ENCODE data around the gene PDCD1. TPM values are rescaled to one million over a fixed set of nuclear protein-coding genes. Genes with fewer than 3 reads are reported as not detected.
A peak's percentile ranks its signal among the peaks of the same experiment; 100 is the strongest.

PDCD1 gene
- total RNA-seq, 2 experiments from 2014 or later: 19.4 to 20.3 TPM

DNA sequence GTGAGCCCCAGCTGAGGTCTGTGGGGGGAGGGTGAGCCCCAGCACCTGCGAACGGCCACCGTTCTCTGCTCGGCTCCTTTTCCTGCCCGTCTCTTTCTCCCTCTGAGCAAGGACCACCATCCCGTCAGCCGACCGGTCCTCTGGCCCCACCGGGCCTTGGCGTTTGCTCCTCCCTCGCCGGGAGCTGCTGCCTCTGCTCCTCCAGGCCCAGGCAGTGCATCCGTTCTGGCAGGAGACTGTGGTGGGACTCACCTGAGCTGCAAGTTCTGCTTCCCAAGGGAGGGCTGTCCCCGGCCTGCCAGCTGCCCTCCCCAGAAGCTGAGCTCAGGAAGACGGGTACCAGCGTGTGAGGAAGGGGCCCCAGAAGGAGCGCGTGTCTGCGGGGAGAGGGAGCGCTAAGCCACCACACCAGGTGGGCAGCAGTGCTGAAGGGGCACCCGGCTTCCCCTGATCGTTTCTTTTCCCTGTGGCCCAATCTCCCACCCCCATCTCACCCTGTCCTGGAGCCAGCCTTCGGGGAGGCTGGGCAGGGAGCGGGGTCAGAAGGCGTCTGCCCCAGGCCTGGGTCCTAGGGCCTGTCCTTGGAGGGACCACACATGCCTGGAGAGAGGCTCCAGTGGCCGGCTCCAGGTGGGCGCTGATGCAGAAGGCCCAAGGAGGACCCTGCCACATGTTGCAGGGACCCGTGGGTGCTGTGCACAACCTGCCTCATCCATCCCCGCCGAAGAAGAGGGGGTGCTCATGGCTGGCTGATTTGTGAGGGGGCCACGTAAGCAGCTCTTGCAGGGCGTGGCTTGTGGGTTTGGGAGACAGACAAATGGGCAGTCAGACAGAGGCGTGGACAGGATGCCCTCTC lies 8.3 kb upstream of the PDCD1 start:
- Mint-ChIP-seq H3K27me3 (peaks cover 16% of the 10 kb centered on the region), H3K9me3 (peaks cover 10% of the 10 kb centered on the region), H3K4me1 (ENCODE audit: low read depth) (peaks cover 76% of the 10 kb centered on the region), H3K27ac (no peak overlapping the region), H3K4me3 (no peak overlapping the region), H3K36me3 (ENCODE audit: low read depth) (peaks cover 3% of the 10 kb centered on the region)
- no peak for ATAC-seq
- intact Hi-C loops (cut with micrococcal nuclease): loop anchor here (10.0 kb wide), 1 partner anchor 132 kb away; the partner anchor contains the start of gene D2HGDH
- POLR2A ChIA-PET: interaction anchor here (0.9 to 3.1 kb wide), 5 partner anchors 11 to 132 kb away, joined by 3 to 11 read pairs (median 8); partner anchors contain the start of gene D2HGDH
- CTCF ChIA-PET: interaction anchor here (0.7 to 3.7 kb wide), 5 partner anchors 11 to 133 kb away, joined by 3 to 62 read pairs (median 5); partner anchors contain the start of gene D2HGDH
- TF ChIP-seq, protein P1, sequence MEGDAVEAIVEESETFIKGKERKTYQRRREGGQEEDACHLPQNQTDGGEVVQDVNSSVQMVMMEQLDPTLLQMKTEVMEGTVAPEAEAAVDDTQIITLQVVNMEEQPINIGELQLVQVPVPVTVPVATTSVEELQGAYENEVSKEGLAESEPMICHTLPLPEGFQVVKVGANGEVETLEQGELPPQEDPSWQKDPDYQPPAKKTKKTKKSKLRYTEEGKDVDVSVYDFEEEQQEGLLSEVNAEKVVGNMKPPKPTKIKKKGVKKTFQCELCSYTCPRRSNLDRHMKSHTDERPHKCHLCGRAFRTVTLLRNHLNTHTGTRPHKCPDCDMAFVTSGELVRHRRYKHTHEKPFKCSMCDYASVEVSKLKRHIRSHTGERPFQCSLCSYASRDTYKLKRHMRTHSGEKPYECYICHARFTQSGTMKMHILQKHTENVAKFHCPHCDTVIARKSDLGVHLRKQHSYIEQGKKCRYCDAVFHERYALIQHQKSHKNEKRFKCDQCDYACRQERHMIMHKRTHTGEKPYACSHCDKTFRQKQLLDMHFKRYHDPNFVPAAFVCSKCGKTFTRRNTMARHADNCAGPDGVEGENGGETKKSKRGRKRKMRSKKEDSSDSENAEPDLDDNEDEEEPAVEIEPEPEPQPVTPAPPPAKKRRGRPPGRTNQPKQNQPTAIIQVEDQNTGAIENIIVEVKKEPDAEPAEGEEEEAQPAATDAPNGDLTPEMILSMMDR (IDR thresholded peaks at IDR 0.05): no peak
- peak; percentile 36 for DNase-seq

DNA sequence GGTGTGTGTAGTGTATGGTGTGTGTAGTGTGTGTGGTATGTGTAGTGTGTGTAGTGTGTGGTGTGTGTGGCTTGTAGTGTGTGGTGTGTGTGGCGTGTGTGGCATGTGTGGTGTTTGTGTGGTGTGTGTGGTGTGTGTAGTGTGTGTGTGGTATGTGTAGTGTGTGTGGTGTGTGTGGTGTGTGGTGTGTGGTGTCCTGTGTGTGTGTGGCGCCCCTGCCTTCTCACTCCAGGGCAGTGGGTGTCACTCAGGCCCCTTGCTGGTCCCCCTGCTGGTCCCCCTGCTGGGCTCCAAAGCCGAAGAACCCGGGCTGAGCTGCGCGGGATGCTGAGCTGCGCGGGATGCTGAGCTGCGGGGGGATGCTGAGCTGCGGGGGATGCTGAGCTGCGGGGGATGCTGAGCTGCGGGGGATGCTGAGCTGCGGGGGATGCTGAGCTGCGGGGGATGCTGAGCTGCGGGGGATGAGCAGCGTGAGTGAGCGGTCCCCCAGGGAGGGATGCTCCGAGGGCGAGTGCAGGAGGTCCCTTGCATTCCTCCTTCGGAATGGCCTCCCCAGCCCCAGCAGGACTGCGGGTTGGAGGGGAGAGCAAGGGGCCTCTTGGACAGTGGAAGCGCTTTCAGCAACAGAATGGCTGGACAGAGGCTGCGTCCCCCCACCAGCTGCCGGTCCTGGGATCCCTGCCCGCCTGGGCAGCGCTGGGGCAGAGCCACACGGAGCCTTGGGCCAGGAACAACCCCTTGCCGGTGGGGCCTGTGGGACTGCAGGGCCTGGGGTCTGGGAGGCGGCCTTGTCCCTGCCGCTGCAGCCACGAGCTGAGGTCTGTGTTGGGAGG lies 7.5 kb upstream of the PDCD1 start:
- no peak overlapping the region for H3K27ac Mint-ChIP-seq
- peaks cover 21% of the 10 kb centered on the region for H3K27me3 Mint-ChIP-seq
- peaks cover 5% of the 10 kb centered on the region for H3K36me3 Mint-ChIP-seq (ENCODE audit: low read depth)
- TF ChIP-seq, protein P1 (IDR thresholded peaks at IDR 0.05): no peak
- peaks cover 10% of the 10 kb centered on the region for H3K9me3 Mint-ChIP-seq
- intact Hi-C loops (cut with micrococcal nuclease): loop anchor here (10.0 kb wide), 1 partner anchor 131 kb away; the partner anchor contains the start of gene D2HGDH
- DNase-seq (peak; percentile 58), ATAC-seq (no peak)
- ChIA-PET POLR2A (interaction anchor here (0.7 to 3.1 kb wide), 3 partner anchors 15 to 135 kb away, joined by 3 to 8 read pairs (median 3); no protein-coding TSS in a partner anchor), CTCF (interaction anchor here (1.8 to 3.7 kb wide), 2 partner anchors 12 to 127 kb away, joined by 5 to 62 read pairs; no protein-coding TSS in a partner anchor)
- H3K4me1 Mint-ChIP-seq (ENCODE audit: low read depth): peaks cover 80% of the 10 kb centered on the region
- no peak overlapping the region for H3K4me3 Mint-ChIP-seq

DNA sequence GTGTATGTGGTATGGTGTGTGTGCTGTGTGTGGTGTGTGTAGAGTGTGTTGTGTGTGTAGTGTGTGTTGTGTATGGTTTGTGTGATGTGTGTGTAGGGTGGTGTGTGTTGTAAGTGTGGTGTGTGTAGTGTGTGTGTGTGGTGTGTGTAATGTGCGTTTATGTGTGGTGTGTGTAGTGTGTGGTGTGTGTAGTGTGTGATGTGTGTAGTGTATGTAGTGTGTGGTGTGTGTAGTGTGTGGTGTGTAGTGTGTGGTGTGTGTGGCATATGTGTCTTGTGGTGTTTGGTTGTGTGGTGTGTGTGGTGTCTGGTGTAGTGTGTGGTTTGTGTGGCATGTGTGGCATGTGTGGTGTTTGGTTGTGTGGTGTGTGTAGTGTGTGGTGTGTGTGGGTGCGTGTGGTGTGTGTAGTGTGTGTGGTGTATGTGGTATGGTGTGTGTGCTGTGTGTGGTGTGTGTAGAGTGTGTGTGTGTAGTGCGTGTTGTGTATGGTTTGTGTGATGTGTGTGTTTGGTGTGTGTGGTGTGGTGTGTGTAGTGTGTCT lies 6.8 kb upstream of the PDCD1 start:
- CTCF ChIA-PET: no interaction called here
- DNase-seq (no peak), ATAC-seq (no peak)
- H3K4me3 Mint-ChIP-seq: no peak overlapping the region
- peaks cover 10% of the 10 kb centered on the region for H3K9me3 Mint-ChIP-seq
- TF ChIP-seq, protein P1 (IDR thresholded peaks at IDR 0.05): no peak
- intact Hi-C loops (cut with micrococcal nuclease): loop anchor here (10.0 kb wide), 1 partner anchor 131 kb away; the partner anchor contains the start of gene D2HGDH
- peaks cover 22% of the 10 kb centered on the region for H3K27me3 Mint-ChIP-seq
- H3K27ac Mint-ChIP-seq: peak overlapping the region; percentile 15
- POLR2A ChIA-PET: interaction anchor here (3.1 kb wide), 1 partner anchor 21 kb away, joined by 8 read pairs; no protein-coding TSS in a partner anchor
- peaks cover 81% of the 10 kb centered on the region for H3K4me1 Mint-ChIP-seq (ENCODE audit: low read depth)
- H3K36me3 Mint-ChIP-seq (ENCODE audit: low read depth): peaks cover 5% of the 10 kb centered on the region

DNA sequence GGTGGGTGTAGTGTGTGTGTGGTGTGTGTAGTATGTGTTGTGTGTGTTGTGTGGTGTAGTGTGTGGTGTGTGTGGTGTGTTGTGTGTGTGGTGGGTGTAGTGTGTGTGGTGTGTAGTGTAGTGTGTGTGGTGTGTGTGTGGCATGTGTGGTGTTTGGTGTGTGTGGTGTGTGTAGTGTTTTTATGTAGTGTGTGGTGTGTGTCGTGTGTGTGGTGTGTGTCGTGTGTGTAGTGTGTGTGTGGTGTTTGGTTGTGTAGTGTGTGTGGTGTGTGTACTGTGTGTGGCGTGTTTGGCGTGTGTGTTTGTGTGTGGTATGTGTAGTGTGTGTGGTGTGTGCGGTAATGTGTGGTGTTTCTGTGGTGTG lies 6.1 kb upstream of the PDCD1 start:
- ChIA-PET CTCF (no interaction called here), POLR2A (no interaction called here)
- intact Hi-C loops (cut with micrococcal nuclease): loop anchor here (10.0 kb wide), 1 partner anchor 130 kb away; the partner anchor contains the start of gene D2HGDH
- Mint-ChIP-seq H3K4me3 (no peak overlapping the region), H3K4me1 (ENCODE audit: low read depth) (peaks cover 88% of the 10 kb centered on the region), H3K27me3 (peaks cover 22% of the 10 kb centered on the region), H3K27ac (peak overlapping the region; percentile 22), H3K9me3 (peaks cover 10% of the 10 kb centered on the region), H3K36me3 (ENCODE audit: low read depth) (peaks cover 5% of the 10 kb centered on the region)
- DNase-seq (no peak), ATAC-seq (no peak)
- TF ChIP-seq, protein P1 (IDR thresholded peaks at IDR 0.05): no peak

Measured in activated CD8-positive, alpha-beta T cell treated with anti-CD3 and anti-CD28 coated beads for 36 hours (primary cell).